K562 (cell line): ENCODE data around the gene CD82. TPM values are rescaled to one million over a fixed set of nuclear protein-coding genes. Genes with fewer than 3 reads are reported as not detected.

Source experiments
- ATAC-seq: fragments of 200-7000 bp; cut with Tn5 transposase; 3 replicates; pipeline ENCODE4 v1.9.1; 2020; ENCODE audit warnings: moderate library complexity
- BruUV-seq: library from RNA; stranded (reverse); fragments of 400-500 nt; replicated peaks from 2 replicates; lab custom pipeline; 2021; lab: Mats Ljungman, UMichigan
- CTCF ChIA-PET: fragments of 300-600 bp; formaldehyde crosslinking; extraction: SDS; loops from one replicate; lab custom pipeline; 2021; ENCODE audit warnings: low intra/inter-chr PET ratio; lab: Yijun Ruan, JAX
- POLR2A ChIA-PET: fragments of 300-600, 350-650 bp; sonication (Branson Sonifier 250); formaldehyde crosslinking; extraction: SDS; loops from one replicate; lab custom pipeline; 2021; ENCODE audit warnings: antibody characterized with exemption, inconsistent platforms; lab: Yijun Ruan, JAX
- DNase-seq, 4 experiments: peaks; one replicate each; pipeline versions ENCODE4 v3.0.0 to v3.0.0-alpha.2; 2011 to 2018; ENCODE audit warnings: low spot score in 3 of 4, mixed read lengths in 3 of 4; ENCODE audit errors: extremely low read depth in 1 of 4
- FAIRE-seq: peaks from 2 replicates; lab custom pipeline; 2011; peaks lifted over from hg19 to GRCh38; lab: Jason Lieb, UNC
- H2AFZ ChIP-seq: 2 replicates; pipeline ENCODE4 v1.6.0; 2011; ENCODE audit warnings: low read depth, low read length, control low read depth, inconsistent platforms
- H3K27ac ChIP-seq: fragments of 200-600 bp; 3 replicates; pipeline ENCODE4 v1.8.0; 2011; ENCODE audit warnings: low read depth, mild to moderate bottlenecking, control low read depth, inconsistent platforms, low read length, moderate library complexity, mixed read lengths; ENCODE audit errors: extremely low read depth
- H3K27me3 ChIP-seq, 2 experiments: fragments of 300-600 bp in 1 of 2; 2 replicates in 1 of 2; 3 replicates in 1 of 2; pipeline versions ENCODE4 v1.6.0 to v1.8.0; 2011; ENCODE audit warnings: inconsistent platforms in 2 of 2, low read length in 2 of 2, mild to moderate bottlenecking in 1 of 2, mixed read lengths in 1 of 2, moderate library complexity in 1 of 2; ENCODE audit not compliant: control insufficient read depth in 2 of 2, insufficient read depth in 2 of 2
- H3K36me3 ChIP-seq: fragments of 300-600 bp; 3 replicates; pipeline ENCODE4 v1.8.0; 2011; ENCODE audit warnings: mild to moderate bottlenecking, low read length, inconsistent platforms; ENCODE audit not compliant: control insufficient read depth, insufficient read depth
- H3K4me1 ChIP-seq, 2 experiments: fragments of 200-600 bp in 1 of 2; replicated peaks in 1 of 2; 2 replicates in 1 of 2; 3 replicates in 1 of 2; pipeline versions ENCODE4 v1.5.1 to v1.8.0; 2011; ENCODE audit warnings: inconsistent platforms in 2 of 2, low read length in 2 of 2, mild to moderate bottlenecking in 1 of 2, mixed read lengths in 1 of 2, moderate library complexity in 1 of 2; ENCODE audit not compliant: control insufficient read depth in 2 of 2, insufficient read depth in 2 of 2
- H3K4me2 ChIP-seq: 2 replicates; pipeline ENCODE4 v1.6.1; 2011; ENCODE audit warnings: low read length, control low read depth, inconsistent platforms, mixed read lengths; ENCODE audit not compliant: insufficient read depth
- H3K4me3 ChIP-seq: fragments of 200-600 bp; sonication (generic), shearing (Covaris generic); 2 replicates; pipeline ENCODE4 v1.5.1; 2016; ENCODE audit warnings: control low read depth, inconsistent platforms
- H3K79me2 ChIP-seq: fragments of 200-600 bp; 3 replicates; pipeline ENCODE4 v1.8.0; 2011; ENCODE audit warnings: low read length, inconsistent platforms; ENCODE audit not compliant: control insufficient read depth, insufficient read depth
- H3K9ac ChIP-seq, 2 experiments: 2 replicates each; pipeline versions ENCODE4 v1.6.0 to v1.6.1; 2011; ENCODE audit warnings: low read depth in 2 of 2, low read length in 2 of 2, control low read depth in 1 of 2, inconsistent platforms in 1 of 2, mild to moderate bottlenecking in 1 of 2, mixed read lengths in 1 of 2; ENCODE audit not compliant: insufficient read depth in 1 of 2
- H3K9me1 ChIP-seq: one replicate; pipeline ENCODE4 v1.6.0; 2011; ENCODE audit warnings: inconsistent platforms, mild to moderate bottlenecking, low read length, moderate library complexity; ENCODE audit not compliant: control insufficient read depth, insufficient read depth
- H3K9me3 ChIP-seq: replicated peaks from 2 replicates; pipeline ENCODE4 v1.5.1; 2011; ENCODE audit warnings: low read depth, low read length, inconsistent platforms; ENCODE audit not compliant: control insufficient read depth, insufficient read depth
- H4K20me1 ChIP-seq: replicated peaks from 2 replicates; pipeline ENCODE4 v1.6.1; 2011; ENCODE audit warnings: low read length, inconsistent platforms, mixed read lengths; ENCODE audit not compliant: control insufficient read depth, insufficient read depth
- E2F5 ChIP-seq: sonication (generic); formaldehyde crosslinking; IDR thresholded peaks from 2 replicates; pipeline ENCODE4 v1.8.0; 2022; ENCODE audit warnings: mild to moderate bottlenecking, missing genetic modification reagents
- EGR1 ChIP-seq: fragments of 450-650 bp; conservative IDR thresholded peaks from 2 replicates; pipeline ENCODE4 v1.6.1; 2017; ENCODE audit warnings: mild to moderate bottlenecking
- FOSL1 ChIP-seq: fragments of 200-800 bp; sonication (Bioruptor generic); conservative IDR thresholded peaks from 2 replicates; pipeline ENCODE4 v1.6.1; 2016; ENCODE audit warnings: missing genetic modification characterization, missing compliant biosample characterization
- FOXK1 ChIP-seq: sonication (generic); formaldehyde crosslinking; IDR thresholded peaks from 2 replicates; pipeline ENCODE4 v1.8.0; 2022; ENCODE audit warnings: missing genetic modification reagents, mild to moderate bottlenecking, borderline replicate concordance
- RBM25 ChIP-seq: fragments of 200-400 bp; formaldehyde crosslinking; IDR thresholded peaks from 2 replicates; pipeline ENCODE4 v1.6.1; 2018; ENCODE audit warnings: low read length, low read depth, moderate library complexity; ENCODE audit not compliant: severe bottlenecking
- TEAD1 ChIP-seq, 2 experiments: fragments of 450-650 bp in 1 of 2; sonication (generic) in 1 of 2; formaldehyde crosslinking; IDR thresholded peaks; 2 replicates each; pipeline versions ENCODE4 v1.4.0 to v1.8.0; 2020 to 2022; ENCODE audit warnings: mild to moderate bottlenecking in 2 of 2, missing genetic modification reagents in 1 of 2
- ZNF699 ChIP-seq: fragments of 250-450 bp; sonication (Bioruptor Pico); IDR thresholded peaks from 2 replicates; pipeline ENCODE4 v1.8.0; 2021; ENCODE audit warnings: mild to moderate bottlenecking, moderate library complexity; ENCODE audit not compliant: insufficient replicate concordance
- WGBS: fragments of 100-300 bp; shearing (Covaris generic); methylation state at CpG from one replicate; pipeline ENCODE4 v1.1.6; 2016; ENCODE audit warnings: low coverage, mixed read lengths; ENCODE audit not compliant: insufficient coverage; ENCODE audit errors: missing lambda C conversion rate; 5-methylcytosine and 5-hydroxymethylcytosine counted together
- in situ Hi-C: fragments of 300-500 bp; cut with MboI; formaldehyde crosslinking; loops from 4 replicates; pipeline ENCODE4 v1.15.0; 2018; ENCODE audit warnings: inconsistent platforms, mixed read lengths
- intact Hi-C: fragments of 100-400 bp; cut with micrococcal nuclease; formaldehyde crosslinking; loops from 2 replicates; pipeline ENCODE4 v1.14.2; 2022
- polyA plus RNA-seq, 8 experiments: library from polyadenylated mRNA; depleted of rRNA in 4 of 8; stranded (reverse) in 5 of 8; unstranded in 3 of 8; fragments of >200 nt; fragmentation: Nextera tagmentation in 2 of 8; fragmentation: Illumina TruSeq in 1 of 8; extraction: Ambion mirVana in 2 of 8; extraction: Trizol in 1 of 8; gene quantifications; 2 replicates each; pipeline versions ENCODE4 v1.2.1 to v1.2.3, GENCODE V29; 2011 to 2014; ENCODE audit warnings: inconsistent platforms in 1 of 8, missing spikeins in 1 of 8
- total RNA-seq, 7 experiments: library from RNA; depleted of rRNA in 6 of 7; stranded (reverse); fragments of >200 nt in 6 of 7; fragmentation: Illumina TruSeq in 2 of 7; extraction: Trizol in 2 of 7; gene quantifications; 2 replicates each; pipeline versions ENCODE4 v1.2.1 to v1.2.3, GENCODE V29; 2011 to 2021; ENCODE audit warnings: low replicate concordance in 1 of 7

The CD82 gene
- total and polyA plus RNA-seq, 9 of the 15 experiments (the other 6 are each of a cell fraction or from before 2014, with no cell fraction given), result 0.27 to 9.4 (median 3.0) TPM

- POLR2A ChIA-PET, result interaction anchor here (0.8 kb wide), 1 partner anchor 10 kb away, joined by 3 read pairs; no protein-coding TSS in a partner anchor
- CTCF ChIA-PET, result no interaction called here
- no peak for DNase-seq
- no peaks in the 10 kb centered on the region for H3K36me3 ChIP-seq
- no peak overlapping the region for H3K4me2 ChIP-seq
- TF ChIP-seq EGR1, result peak; percentile 62
- no peak for TF ChIP-seq E2F5 (CRISPR knock-in tag)
- no peak for TF ChIP-seq TEAD1 (CRISPR knock-in tag; IDR thresholded peaks at IDR 0.05)
- TF ChIP-seq FOXK1 (CRISPR knock-in tag), result no peak
- TF ChIP-seq FOSL1 (tag), result 0 out of 2 replicates have a peak, but pooled peaks have one; percentile 15
- no peaks in the 10 kb centered on the region for H3K27me3 ChIP-seq
- no peak overlapping the region for H3K4me3 ChIP-seq
- no TSS peak for BruUV-seq
- no peaks in the 10 kb centered on the region for H3K79me2 ChIP-seq
- ATAC-seq, result no peak
- 10% methylated on average over 2 of the region's 2 CpGs for WGBS
- H3K9me1 ChIP-seq, result no peaks in the 10 kb centered on the region
- H3K9ac ChIP-seq, result no peak overlapping the region
- no peaks in the 10 kb centered on the region for H3K9me3 ChIP-seq
- FAIRE-seq, result no peak
- H3K4me1 ChIP-seq, result peaks cover 15 to 18% of the 10 kb centered on the region in 2 experiments
- H2AFZ ChIP-seq, result no peak overlapping the region
- in situ Hi-C loops (no loop called here), intact Hi-C loops (no loop called here)
- no peak overlapping the region for H3K27ac ChIP-seq
- no peaks in the 10 kb centered on the region for H4K20me1 ChIP-seq
These were observed 9.8 kb downstream of the CD82 start for GRCh38 chr11:44575288-44575672.

GRCh38 chr11:44575962-44576361 lies 10.5 kb downstream of the CD82 start:
- Histone ChIP-seq H3K27ac (no peak overlapping the region), H3K9me1 (no peaks in the 10 kb centered on the region), H3K4me2 (no peak overlapping the region), H3K9ac (no peak overlapping the region; a peak in 1 of 4 replicates), H3K4me1 (peaks cover 15 to 18% of the 10 kb centered on the region in 2 experiments), H3K79me2 (no peaks in the 10 kb centered on the region), H3K4me3 (no peak overlapping the region), H3K36me3 (no peaks in the 10 kb centered on the region), H3K27me3 (no peaks in the 10 kb centered on the region), H4K20me1 (no peaks in the 10 kb centered on the region), H2AFZ (no peak overlapping the region), H3K9me3 (no peaks in the 10 kb centered on the region)
- BruUV-seq, result no TSS peak
- FAIRE-seq, result no peak
- in situ Hi-C loops (no loop called here), intact Hi-C loops (no loop called here)
- 68% methylated on average over 5 of the region's 5 CpGs for WGBS
- POLR2A ChIA-PET, result no interaction called here
- CTCF ChIA-PET, result no interaction called here
- no peak for ATAC-seq
- no peak for DNase-seq
- TF ChIP-seq RBM25 (peak; percentile 46), ZNF699 (no peak)
